GM12875 (cell line): Measurements from ENCODE around the gene MVB12A.

Experiments
- H3K4me3 ChIP-seq: one replicate; pipeline ENCODE4 v1.5.1; 2011; ENCODE audit warnings: low read depth, low read length, control low read depth
- CTCF ChIP-seq: IDR thresholded peaks from 2 replicates; pipeline ENCODE4 v1.5.1; 2011; ENCODE audit warnings: low read depth, mild to moderate bottlenecking, control low read depth, inconsistent platforms, low read length, moderate library complexity, borderline replicate concordance; ENCODE audit not compliant: insufficient read depth

MVB12A gene

GRCh38 chr19:17467471-17468301 is 47.8 kb downstream of the MVB12A start:
- TF ChIP-seq CTCF: no peak
- H3K4me3 ChIP-seq: no peak overlapping the region

GRCh38 chr19:17468302-17469091 is 48.6 kb downstream of the MVB12A start:
- TF ChIP-seq CTCF: no peak
- H3K4me3 ChIP-seq: no peak overlapping the region

- TF ChIP-seq CTCF: no peak
- peak overlapping the region; percentile 65 for H3K4me3 ChIP-seq
Measured at GRCh38 chr19:17469092-17469480, 49.2 kb downstream of the MVB12A start.

GRCh38 chr19:17469481-17470067 is 49.7 kb downstream of the MVB12A start:
- peak overlapping the region; percentile 65 for H3K4me3 ChIP-seq

GRCh38 chr19:17470068-17470841 is 50.4 kb downstream of the MVB12A start, which contains the start of gene SLC27A1:
SLC27A1 (plus strand) TSS chr19:17470524; CDS start chr19:17470541, 17 bp downstream.
- H3K4me3 ChIP-seq: peak within 1 kb of the TSS; percentile 65
- TF ChIP-seq CTCF: no peak

More at GRCh38 chr19:17469481-17470067, 49.7 kb downstream of the MVB12A start:
- no peak for TF ChIP-seq CTCF

- H3K4me3 ChIP-seq: no peak overlapping the region
- TF ChIP-seq CTCF: no peak
Measured at GRCh38 chr19:17471410-17472125, 51.7 kb downstream of the MVB12A start.
